NB4 (cell line): ENCODE results near the gene NSMF.

ENCODE experiments used
- DNase-seq: peaks from one replicate; pipeline ENCODE4 v3.0.0; 2010; ENCODE audit warnings: low read depth
- H3K4me3 ChIP-seq: one replicate; pipeline ENCODE4 v1.5.1; 2011; ENCODE audit warnings: mild to moderate bottlenecking, low read depth, low read length, moderate library complexity
- CTCF ChIP-seq: IDR thresholded peaks from one replicate; pipeline ENCODE4 v1.5.1; 2012; ENCODE audit warnings: low read depth, low read length
- MAX ChIP-seq: IDR thresholded peaks from 2 replicates; pipeline ENCODE4 v1.6.1; 2011; ENCODE audit warnings: low read depth, low read length
- MYC ChIP-seq: IDR thresholded peaks from 2 replicates; pipeline ENCODE4 v1.6.1; 2011; ENCODE audit warnings: low read depth, low read length
- POLR2A ChIP-seq: IDR thresholded peaks from 2 replicates; pipeline ENCODE4 v1.6.1; 2011; ENCODE audit warnings: mild to moderate bottlenecking; ENCODE audit not compliant: insufficient read length; ENCODE audit errors: extremely low read depth

Gene NSMF

GRCh38 chr9:137427454-137428310, 31.5 kb downstream of the NSMF start:
- no peak for DNase-seq
- no peak overlapping the region for H3K4me3 ChIP-seq
- no peak for TF ChIP-seq CTCF
- TF ChIP-seq MAX: no peak
- no peak for TF ChIP-seq POLR2A
- TF ChIP-seq MYC: no peak

GRCh38 chr9:137426018-137426681, 33.0 kb downstream of the NSMF start:
- no peak for DNase-seq
- TF ChIP-seq POLR2A (no peak), CTCF (no peak), MYC (no peak), MAX (no peak)
- H3K4me3 ChIP-seq: no peak overlapping the region

GRCh38 chr9:137423514-137424291, 35.4 kb downstream of the NSMF start:
- TF ChIP-seq CTCF (no peak), POLR2A (no peak), MYC (no peak), MAX (no peak)
- DNase-seq: peak; percentile 62
- H3K4me3 ChIP-seq: no peak overlapping the region

- DNase-seq: peak; percentile 93
- peak within 1 kb of the TSS; percentile 81 for H3K4me3 ChIP-seq
- no peak; the same call in 1 of the 2 replicates for TF ChIP-seq MAX
- TF ChIP-seq CTCF: peak; percentile 36
- peak; percentile 14 for TF ChIP-seq POLR2A
- peak; percentile 5; the same call in 1 of the 2 replicates for TF ChIP-seq MYC
These were observed 36.3 kb downstream of the NSMF start, which contains the start of the genes EXD3 and NOXA1 for GRCh38 chr9:137422604-137423513. Gene EXD3 (minus strand): TSS chr9:137423162. CDS start chr9:137395357, 27,805 bp downstream. Gene NOXA1 (plus strand): TSS chr9:137423393. CDS start chr9:137423530, 137 bp downstream.
